SK-N-SH treated with all-trans-retinoic acid at 6 μM for 48 hours (cell line): ENCODE measurements around the gene KCTD10.

Experiments used
- ARNTL ChIP-seq: fragments of 450-650 bp; formaldehyde crosslinking; IDR thresholded peaks from 2 replicates; pipeline ENCODE4 v1.5.0; 2020; ENCODE audit warnings: low read depth, mild to moderate bottlenecking, moderate library complexity, borderline replicate concordance
- CSRNP3 ChIP-seq: fragments of 250-450 bp; sonication (Bioruptor Pico); IDR thresholded peaks from 2 replicates; pipeline ENCODE4 v1.5.1; 2021; ENCODE audit warnings: mild to moderate bottlenecking, moderate library complexity
- ISL1 ChIP-seq: fragments of 250-450 bp; sonication (Bioruptor Pico); IDR thresholded peaks from 2 replicates; pipeline ENCODE4 v2.1.2; 2022; ENCODE audit warnings: mild to moderate bottlenecking, moderate library complexity
- OSR1 ChIP-seq: fragments of 250-450 bp; sonication (Bioruptor Pico); IDR thresholded peaks from 2 replicates; pipeline ENCODE4 v1.8.0; 2022; ENCODE audit warnings: moderate library complexity, mild to moderate bottlenecking, inconsistent platforms
- POU6F1 ChIP-seq: fragments of 250-450 bp; sonication (Bioruptor Pico); IDR thresholded peaks from 2 replicates; pipeline ENCODE4 v1.8.0; 2021; ENCODE audit warnings: low read depth, mild to moderate bottlenecking, moderate library complexity, borderline replicate concordance
- TOX ChIP-seq: fragments of 250-450 bp; sonication (Bioruptor Pico); IDR thresholded peaks from 2 replicates; pipeline ENCODE4 v1.8.0; 2021; ENCODE audit warnings: mild to moderate bottlenecking, moderate library complexity, borderline replicate concordance
- ZFP30 ChIP-seq: fragments of 450-650 bp; formaldehyde crosslinking; IDR thresholded peaks from 2 replicates; pipeline ENCODE4 v1.5.0; 2022; ENCODE audit warnings: mild to moderate bottlenecking, moderate library complexity

GRCh38 chr12:109525279-109525585 lies 48.1 kb upstream of the KCTD10 start:
- TF ChIP-seq ZFP30 (CRISPR knock-in tag) (no peak), TOX (CRISPR knock-in tag) (no peak), POU6F1 (no peak), OSR1 (CRISPR knock-in tag) (no peak), CSRNP3 (CRISPR knock-in tag) (no peak), ISL1 (no peak), ARNTL (no peak)
